SH-SY5Y (cell line): ENCODE measurements around the gene NSUN3.

ENCODE experiments used
- GATA2 ChIP-seq: IDR thresholded peaks from 2 replicates; pipeline ENCODE4 v1.6.1; 2011; ENCODE audit warnings: mild to moderate bottlenecking, low read depth, low read length
- GATA3 ChIP-seq: IDR thresholded peaks from 2 replicates; pipeline ENCODE4 v1.6.1; 2011; ENCODE audit warnings: low read depth, mild to moderate bottlenecking, low read length, moderate library complexity

GRCh38 chr3:94028093-94028837, 34.6 kb upstream of the NSUN3 start, which contains the start of gene STX19:
- no peak for TF ChIP-seq GATA3
- no peak for TF ChIP-seq GATA2
